Neuronal stem cell (in vitro differentiated cells): Measurements from ENCODE around the gene SELENOS.

Source experiments
- DNase-seq: peaks from one replicate; pipeline ENCODE4 v3.0.0-alpha.2; 2013; ENCODE audit warnings: low spot score
- H2AFZ ChIP-seq: one replicate; pipeline ENCODE4 v1.6.1; 2013; ENCODE audit warnings: mild to moderate bottlenecking, low read length, inconsistent platforms
- H2AK5ac ChIP-seq: 2 replicates; pipeline ENCODE4 v1.6.1; 2013; ENCODE audit warnings: low read depth, mild to moderate bottlenecking, inconsistent platforms, low read length, moderate library complexity, mixed read lengths
- H2BK120ac ChIP-seq: 2 replicates; pipeline ENCODE4 v1.6.1; 2013; ENCODE audit warnings: low read depth, mild to moderate bottlenecking, inconsistent platforms, low read length, moderate library complexity, mixed read lengths
- H2BK12ac ChIP-seq: one replicate; pipeline ENCODE4 v1.6.1; 2013; ENCODE audit warnings: low read length, inconsistent platforms
- H2BK15ac ChIP-seq: 2 replicates; pipeline ENCODE4 v1.6.1; 2013; ENCODE audit warnings: mild to moderate bottlenecking, low read length, inconsistent platforms, mixed read lengths
- H2BK5ac ChIP-seq: one replicate; pipeline ENCODE4 v1.6.1; 2013; ENCODE audit warnings: inconsistent platforms, mild to moderate bottlenecking, low read length, moderate library complexity
- H3K14ac ChIP-seq: one replicate; pipeline ENCODE4 v1.6.1; 2013; ENCODE audit warnings: low read length, inconsistent platforms
- H3K18ac ChIP-seq: 2 replicates; pipeline ENCODE4 v1.6.1; 2013; ENCODE audit warnings: low read length, inconsistent platforms
- H3K23ac ChIP-seq: 2 replicates; pipeline ENCODE4 v1.6.1; 2013; ENCODE audit warnings: low read depth, mild to moderate bottlenecking, mixed read lengths, low read length, inconsistent platforms; ENCODE audit not compliant: poor library complexity
- H3K27ac ChIP-seq: replicated peaks from 3 replicates; pipeline ENCODE4 v1.5.1; 2013; ENCODE audit warnings: low read length, inconsistent platforms
- H3K27me3 ChIP-seq, 3 experiments: 2 replicates each; pipeline ENCODE4 v1.6.1; 2013; ENCODE audit warnings: low read length in 3 of 3, mild to moderate bottlenecking in 2 of 3, inconsistent platforms in 1 of 3, low read depth in 1 of 3, mixed read lengths in 1 of 3, moderate library complexity in 1 of 3; ENCODE audit not compliant: control insufficient read depth in 3 of 3, insufficient read depth in 3 of 3
- H3K36me3 ChIP-seq, 2 donors: replicated peaks in 1 of 2; 2 replicates each; pipeline ENCODE4 v1.6.1; 2013; ENCODE audit warnings: low read length in 2 of 2; ENCODE audit not compliant: control insufficient read depth in 2 of 2, insufficient read depth in 2 of 2
- H3K4ac ChIP-seq: 2 replicates; pipeline ENCODE4 v1.6.1; 2013; ENCODE audit warnings: inconsistent platforms, mild to moderate bottlenecking, low read length, moderate library complexity
- H3K4me1 ChIP-seq, 2 donors: 1 replicate in 1 of 2; 2 replicates in 1 of 2; pipeline ENCODE4 v1.6.1; 2013; ENCODE audit warnings: low read length in 2 of 2, low read depth in 1 of 2; ENCODE audit not compliant: control insufficient read depth in 2 of 2, insufficient read depth in 1 of 2
- H3K4me2 ChIP-seq: one replicate; pipeline ENCODE4 v1.6.1; 2013; ENCODE audit warnings: mild to moderate bottlenecking, low read length, inconsistent platforms; ENCODE audit not compliant: insufficient read depth, poor library complexity, severe bottlenecking
- H3K4me3 ChIP-seq, 2 donors: 2 replicates each; pipeline ENCODE4 v1.5.1; 2013; ENCODE audit warnings: low read length in 2 of 2, mild to moderate bottlenecking in 2 of 2, inconsistent platforms in 1 of 2, moderate library complexity in 1 of 2
- H3K79me1 ChIP-seq: one replicate; pipeline ENCODE4 v1.6.1; 2013; ENCODE audit warnings: low read depth, mild to moderate bottlenecking, inconsistent platforms, low read length, moderate library complexity
- H3K9ac ChIP-seq: one replicate; pipeline ENCODE4 v1.6.1; 2013; ENCODE audit warnings: mild to moderate bottlenecking, low read depth, low read length, inconsistent platforms; ENCODE audit not compliant: poor library complexity
- H3K9me3 ChIP-seq, 2 donors: replicated peaks in 1 of 2; 2 replicates each; pipeline versions ENCODE3 to v1.6.1; 2013; ENCODE audit warnings: low read length in 2 of 2, mild to moderate bottlenecking in 2 of 2, inconsistent platforms in 1 of 2, low read depth in 1 of 2, mixed read lengths in 1 of 2, moderate library complexity in 1 of 2; ENCODE audit not compliant: control insufficient read depth in 2 of 2, insufficient read depth in 1 of 2
- H4K8ac ChIP-seq: one replicate; pipeline ENCODE4 v1.6.1; 2013; ENCODE audit warnings: low read depth, mild to moderate bottlenecking, inconsistent platforms, low read length, moderate library complexity
- H4K91ac ChIP-seq: one replicate; pipeline ENCODE4 v1.6.1; 2013; ENCODE audit warnings: low read length, low read depth, mild to moderate bottlenecking, inconsistent platforms; ENCODE audit not compliant: poor library complexity
- WGBS, 2 donors: extraction: QIAGEN DNeasy Blood & Tissue Kit; methylation state at CpG; one replicate each; pipeline ENCODE4 v1.1.7; 2013; ENCODE audit warnings: missing lambda C conversion rate in 2 of 2, mixed read lengths in 1 of 2; ENCODE audit not compliant: insufficient read length in 2 of 2, insufficient replicate concordance in 1 of 2; ENCODE audit errors: extremely low coverage in 2 of 2; 5-methylcytosine and 5-hydroxymethylcytosine counted together

Gene SELENOS

GRCh38 chr15:101255615-101256241, 21.6 kb downstream of the SELENOS start:
- Histone ChIP-seq H3K4ac (no peak overlapping the region), H3K4me1 (peaks cover 0 to 14% of the 10 kb centered on the region in 2 donors), H3K27ac (no peak overlapping the region), H2AK5ac (no peak overlapping the region), H3K27me3 (peaks cover 0 to 2% (median 0%) of the 10 kb centered on the region in 3 experiments), H3K18ac (no peak overlapping the region), H2BK5ac (no peak overlapping the region), H3K4me3 (no peak overlapping the region), H3K9ac (no peak overlapping the region), H2BK12ac (no peak overlapping the region), H4K91ac (no peak overlapping the region), H3K4me2 (no peak overlapping the region), H3K14ac (no peak overlapping the region), H3K23ac (no peak overlapping the region), H3K79me1 (no peaks in the 10 kb centered on the region), H3K36me3 (no peaks in the 10 kb centered on the region), H3K9me3 (no peaks in the 10 kb centered on the region), H4K8ac (no peak overlapping the region), H2BK15ac (no peak overlapping the region), H2AFZ (peak overlapping the region; percentile 37), H2BK120ac (no peak overlapping the region)
- no CpG with 5 or more reads among the region's 8 CpGs for WGBS, 2 donors
- no peak for DNase-seq

GRCh38 chr15:101255051-101255395, 22.3 kb downstream of the SELENOS start:
- no peak overlapping the region for H4K91ac ChIP-seq
- H3K9me3 ChIP-seq: no peaks in the 10 kb centered on the region
- no peak overlapping the region for H3K18ac ChIP-seq
- H3K9ac ChIP-seq: no peak overlapping the region
- DNase-seq: no peak
- WGBS, 2 donors: no CpG with 5 or more reads among the region's 5 CpGs
- H3K14ac ChIP-seq: no peak overlapping the region
- no peaks in the 10 kb centered on the region for H3K36me3 ChIP-seq
- no peak overlapping the region for H3K4me2 ChIP-seq
- no peak overlapping the region for H3K27ac ChIP-seq
- H3K4me1 ChIP-seq: peaks cover 5 to 14% of the 10 kb centered on the region in 2 donors
- H4K8ac ChIP-seq: no peak overlapping the region
- no peak overlapping the region for H2BK5ac ChIP-seq
- no peak overlapping the region for H3K4ac ChIP-seq
- peaks cover 0 to 2% (median 0%) of the 10 kb centered on the region in 3 experiments for H3K27me3 ChIP-seq
- no peak overlapping the region for H2AFZ ChIP-seq
- H3K4me3 ChIP-seq: no peak overlapping the region
- no peak overlapping the region for H2BK15ac ChIP-seq
- no peak overlapping the region for H2BK12ac ChIP-seq
- no peak overlapping the region for H2AK5ac ChIP-seq
- H3K79me1 ChIP-seq: peaks cover 3% of the 10 kb centered on the region
- no peak overlapping the region for H2BK120ac ChIP-seq
- no peak overlapping the region for H3K23ac ChIP-seq

GRCh38 chr15:101254157-101255050, 22.9 kb downstream of the SELENOS start:
- peaks cover 0 to 2% (median 0%) of the 10 kb centered on the region in 3 experiments for H3K27me3 ChIP-seq
- H2BK120ac ChIP-seq: no peak overlapping the region
- no peak overlapping the region for H3K18ac ChIP-seq
- H2BK15ac ChIP-seq: no peak overlapping the region
- no peak overlapping the region for H3K4ac ChIP-seq
- no peak overlapping the region for H2AK5ac ChIP-seq
- no peak overlapping the region for H3K23ac ChIP-seq
- no peak overlapping the region for H3K4me2 ChIP-seq
- peaks cover 9 to 17% of the 10 kb centered on the region in 2 donors for H3K4me1 ChIP-seq
- no peak overlapping the region for H3K4me3 ChIP-seq
- no peak overlapping the region for H3K14ac ChIP-seq
- H2AFZ ChIP-seq: no peak overlapping the region
- no peak overlapping the region for H3K9ac ChIP-seq
- no peak overlapping the region for H4K91ac ChIP-seq
- no CpG with 5 or more reads among the region's 11 CpGs for WGBS, 2 donors
- H2BK12ac ChIP-seq: no peak overlapping the region
- peaks cover 3% of the 10 kb centered on the region for H3K79me1 ChIP-seq
- H3K9me3 ChIP-seq: no peaks in the 10 kb centered on the region
- H3K36me3 ChIP-seq: peaks cover 0 to 2% of the 10 kb centered on the region in 2 donors
- no peak overlapping the region for H4K8ac ChIP-seq
- H2BK5ac ChIP-seq: no peak overlapping the region
- no peak overlapping the region for H3K27ac ChIP-seq
- no peak for DNase-seq

GRCh38 chr15:101252836-101253235, 24.4 kb downstream of the SELENOS start:
- Histone ChIP-seq H2BK120ac (no peak overlapping the region), H3K79me1 (peaks cover 3% of the 10 kb centered on the region), H3K27me3 (no peaks in the 10 kb centered on the region), H3K27ac (no peak overlapping the region), H2BK15ac (no peak overlapping the region), H3K36me3 (peaks cover 2 to 11% of the 10 kb centered on the region in 2 donors), H3K4me2 (no peak overlapping the region), H2BK5ac (no peak overlapping the region), H3K9ac (no peak overlapping the region), H2BK12ac (no peak overlapping the region), H4K8ac (no peak overlapping the region), H3K18ac (no peak overlapping the region), H3K4ac (no peak overlapping the region), H3K4me1 (peaks cover 9 to 10% of the 10 kb centered on the region in 2 donors), H3K4me3 (peak overlapping the region in 1 of 2 donors; percentile 88), H2AFZ (peak overlapping the region; percentile 91), H3K23ac (no peak overlapping the region), H3K9me3 (no peaks in the 10 kb centered on the region), H2AK5ac (no peak overlapping the region), H4K91ac (no peak overlapping the region), H3K14ac (no peak overlapping the region)
- no CpG with 5 or more reads among the region's 3 CpGs for WGBS, 2 donors
- DNase-seq: no peak
